Panc1 (cell line): Measurements from ENCODE around the gene CD8A.

ENCODE experiments used
- CTCF ChIP-seq: fragments of 450-650 bp; IDR thresholded peaks from 2 replicates; pipeline ENCODE4 v1.5.1; 2017; ENCODE audit warnings: mild to moderate bottlenecking
- TF ChIP-seq, protein P1 (sequence below), 2 experiments: IDR thresholded peaks; 2 replicates each; pipeline ENCODE4 v1.6.1; 2011 to 2012; ENCODE audit warnings: low read depth in 2 of 2, control low read depth in 1 of 2, low read length in 1 of 2, mild to moderate bottlenecking in 1 of 2, moderate library complexity in 1 of 2; ENCODE audit not compliant: insufficient read depth in 1 of 2

- no peak for TF ChIP-seq CTCF
- TF ChIP-seq, protein P1, sequence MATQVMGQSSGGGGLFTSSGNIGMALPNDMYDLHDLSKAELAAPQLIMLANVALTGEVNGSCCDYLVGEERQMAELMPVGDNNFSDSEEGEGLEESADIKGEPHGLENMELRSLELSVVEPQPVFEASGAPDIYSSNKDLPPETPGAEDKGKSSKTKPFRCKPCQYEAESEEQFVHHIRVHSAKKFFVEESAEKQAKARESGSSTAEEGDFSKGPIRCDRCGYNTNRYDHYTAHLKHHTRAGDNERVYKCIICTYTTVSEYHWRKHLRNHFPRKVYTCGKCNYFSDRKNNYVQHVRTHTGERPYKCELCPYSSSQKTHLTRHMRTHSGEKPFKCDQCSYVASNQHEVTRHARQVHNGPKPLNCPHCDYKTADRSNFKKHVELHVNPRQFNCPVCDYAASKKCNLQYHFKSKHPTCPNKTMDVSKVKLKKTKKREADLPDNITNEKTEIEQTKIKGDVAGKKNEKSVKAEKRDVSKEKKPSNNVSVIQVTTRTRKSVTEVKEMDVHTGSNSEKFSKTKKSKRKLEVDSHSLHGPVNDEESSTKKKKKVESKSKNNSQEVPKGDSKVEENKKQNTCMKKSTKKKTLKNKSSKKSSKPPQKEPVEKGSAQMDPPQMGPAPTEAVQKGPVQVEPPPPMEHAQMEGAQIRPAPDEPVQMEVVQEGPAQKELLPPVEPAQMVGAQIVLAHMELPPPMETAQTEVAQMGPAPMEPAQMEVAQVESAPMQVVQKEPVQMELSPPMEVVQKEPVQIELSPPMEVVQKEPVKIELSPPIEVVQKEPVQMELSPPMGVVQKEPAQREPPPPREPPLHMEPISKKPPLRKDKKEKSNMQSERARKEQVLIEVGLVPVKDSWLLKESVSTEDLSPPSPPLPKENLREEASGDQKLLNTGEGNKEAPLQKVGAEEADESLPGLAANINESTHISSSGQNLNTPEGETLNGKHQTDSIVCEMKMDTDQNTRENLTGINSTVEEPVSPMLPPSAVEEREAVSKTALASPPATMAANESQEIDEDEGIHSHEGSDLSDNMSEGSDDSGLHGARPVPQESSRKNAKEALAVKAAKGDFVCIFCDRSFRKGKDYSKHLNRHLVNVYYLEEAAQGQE (IDR thresholded peaks at IDR 0.05; ENCODE audit: insufficient read depth in 1 of 2, low read depth in 2 of 2, low read length in 1 of 2) = no peak
Measured at GRCh38 chr2:86809481-86810121, 18.9 kb upstream of the CD8A start.
